GM18526 (cell line): ENCODE measurements around the gene CCNL2.
A peak's percentile ranks its signal among the peaks of the same experiment; 100 is the strongest.

Experiments
- POLR2A ChIP-seq: IDR thresholded peaks from 3 replicates; pipeline ENCODE4 v1.6.1; 2011; ENCODE audit not compliant: insufficient read length; ENCODE audit errors: extremely low read depth

The CCNL2 gene

GRCh38 chr1:1388078-1388472 is 11.1 kb downstream of the CCNL2 start:
- TF ChIP-seq POLR2A = no peak

GRCh38 chr1:1387098-1388077 is 11.7 kb downstream of the CCNL2 start:
- no peak for TF ChIP-seq POLR2A

- no peak for TF ChIP-seq POLR2A
Measured at GRCh38 chr1:1385931-1386330, 13.2 kb downstream of the CCNL2 start.

GRCh38 chr1:1381294-1381693 is 17.8 kb downstream of the CCNL2 start:
- no peak for TF ChIP-seq POLR2A

- TF ChIP-seq POLR2A = no peak
Measured at GRCh38 chr1:1380860-1381259, 18.3 kb downstream of the CCNL2 start.

- no peak for TF ChIP-seq POLR2A
Measured at GRCh38 chr1:1377540-1378205, 21.5 kb downstream of the CCNL2 start.

GRCh38 chr1:1376551-1377226 is 22.4 kb downstream of the CCNL2 start:
- TF ChIP-seq POLR2A = no peak

GRCh38 chr1:1374929-1375662 is 24.0 kb downstream of the CCNL2 start, which contains the start of gene AURKAIP1:
Gene AURKAIP1 (minus strand): TSS chr1:1375207. CDS start chr1:1374756, 451 bp downstream.
- TF ChIP-seq POLR2A = peak; percentile 84

GRCh38 chr1:1374589-1374928 is 24.6 kb downstream of the CCNL2 start:
- TF ChIP-seq POLR2A = no peak

- TF ChIP-seq POLR2A = no peak
Measured at GRCh38 chr1:1373815-1374588, 25.1 kb downstream of the CCNL2 start.

- no peak for TF ChIP-seq POLR2A
Measured at GRCh38 chr1:1373051-1373814, 25.9 kb downstream of the CCNL2 start.

GRCh38 chr1:1371746-1372711 is 27.1 kb downstream of the CCNL2 start:
- TF ChIP-seq POLR2A = no peak
